Activated CD4-positive, alpha-beta T cell treated with anti-CD3 and anti-CD28 coated beads, Interleukin-2, amount 50 U/mL, for 24 hours (primary cell): ENCODE results near the gene HCFC2.
A peak's percentile ranks its signal among the peaks of the same experiment; 100 is the strongest.

Experiments used
- DNase-seq, 2 donors: peaks; one replicate each; pipeline ENCODE4 v3.0.0-alpha.2; 2020; ENCODE audit warnings: low read depth in 1 of 2, low spot score in 1 of 2

HCFC2 gene

GRCh38 chr12:104056419-104056972 is 7.8 kb upstream of the HCFC2 start:
- no peak for DNase-seq

- no peak for DNase-seq
Observed at GRCh38 chr12:104057771-104058197, 6.5 kb upstream of the HCFC2 start.

- DNase-seq: no peak
Observed at GRCh38 chr12:104058802-104059201, 5.5 kb upstream of the HCFC2 start.

- no peak for DNase-seq
Observed at GRCh38 chr12:104059963-104060362, 4.4 kb upstream of the HCFC2 start.

DNA sequence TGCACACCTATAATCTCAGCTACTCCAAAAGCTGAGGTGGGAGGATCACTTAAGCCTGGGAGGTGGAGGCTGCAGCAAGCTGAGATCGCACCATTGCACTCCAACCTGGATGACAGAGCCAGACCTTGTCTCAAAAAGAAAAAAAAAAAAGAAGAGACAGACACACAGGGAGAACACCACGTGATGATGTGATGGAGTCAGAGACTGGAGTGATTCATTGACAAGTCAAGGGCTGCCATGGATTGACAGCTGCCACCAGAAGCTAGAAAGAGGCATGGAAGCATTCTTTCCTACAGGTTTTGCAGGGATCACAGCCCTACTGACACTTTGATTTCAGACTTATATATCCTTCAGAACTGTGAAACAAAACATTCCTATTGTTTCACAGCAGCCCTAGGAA is 3.5 kb upstream of the HCFC2 start:
- DNase-seq: no peak

DNA sequence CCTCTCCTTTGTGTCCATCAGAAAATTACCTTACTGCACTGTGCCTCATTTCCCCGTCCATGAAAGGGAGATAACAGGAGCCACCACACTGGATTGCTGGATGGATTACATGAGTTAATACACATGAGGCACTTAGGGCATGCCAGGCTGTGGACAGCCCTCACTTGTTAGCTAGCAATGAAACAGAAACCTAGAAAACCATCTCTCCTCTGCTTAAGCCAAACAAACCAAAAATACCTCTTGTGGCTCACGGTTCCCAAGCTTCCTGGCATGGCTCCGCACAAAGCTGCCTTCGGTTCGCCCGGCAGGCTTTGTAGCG is 660 bp upstream of the HCFC2 start:
- DNase-seq: no peak

DNA sequence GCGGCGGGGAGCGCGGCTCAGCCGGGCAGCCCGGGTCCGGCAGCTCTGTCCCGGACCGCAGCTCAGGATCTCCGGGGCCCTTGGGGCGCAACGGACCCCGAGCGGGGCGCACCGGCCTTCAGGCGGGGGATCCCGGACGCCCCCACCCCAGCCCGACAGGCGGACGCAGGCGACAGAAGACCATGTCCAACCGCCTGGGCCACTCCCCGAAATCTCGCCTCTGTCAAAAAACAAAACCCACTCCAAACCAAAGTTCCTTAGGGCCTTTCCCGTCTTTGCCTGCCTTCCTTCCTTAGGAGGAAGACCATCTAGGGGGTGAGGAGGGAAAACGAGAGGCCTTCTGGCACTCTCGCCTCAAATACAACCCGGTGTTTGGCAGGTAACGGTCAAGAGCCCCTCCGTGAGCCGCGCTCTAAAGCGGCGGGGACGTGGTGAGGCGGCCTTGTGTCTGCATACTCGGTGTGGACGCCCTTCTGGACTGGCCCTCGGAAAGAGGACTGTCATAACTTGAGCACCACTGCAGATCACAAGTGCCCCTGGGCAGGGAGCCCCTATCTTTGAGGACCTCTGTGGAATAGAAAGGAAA is 604 bp downstream of the HCFC2 start:
- DNase-seq: no peak

DNA sequence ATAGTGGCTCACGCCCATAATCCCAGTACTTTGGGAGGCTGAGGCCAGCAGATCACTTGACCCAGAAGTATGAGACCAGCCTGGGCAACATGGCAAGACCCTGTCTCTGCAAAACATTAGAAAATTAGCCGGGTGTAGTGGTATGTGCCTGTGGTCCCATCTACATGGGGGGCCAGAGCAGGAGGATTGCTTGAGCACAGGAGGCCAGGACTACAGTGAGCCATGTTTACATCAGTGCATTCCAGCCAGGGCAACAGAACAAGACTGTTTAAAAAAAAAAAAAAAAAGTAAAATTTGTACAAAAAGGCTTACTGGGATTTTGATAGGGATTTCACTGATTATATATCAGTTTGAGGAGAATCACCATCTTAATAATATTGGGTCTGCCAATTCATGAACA is 7.8 kb downstream of the HCFC2 start:
- DNase-seq: no peak

DNA sequence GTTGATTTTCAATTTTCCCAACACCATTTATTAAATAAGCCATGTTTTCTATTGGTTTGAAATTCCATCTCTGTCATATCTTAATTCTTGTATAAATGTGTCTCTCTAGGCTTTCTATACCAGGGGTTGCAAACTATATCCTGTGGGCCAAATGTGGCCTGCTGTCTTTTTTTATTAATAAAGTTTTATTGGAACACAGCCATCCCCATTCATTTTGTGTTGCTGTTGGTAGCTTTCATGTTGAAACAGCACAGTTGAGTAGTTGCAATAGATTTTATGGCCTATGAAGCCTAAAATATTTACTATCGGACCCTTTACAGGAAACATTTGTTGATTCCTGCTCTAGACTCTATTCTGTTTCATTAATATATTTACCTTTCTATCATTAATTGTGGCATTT is 9.4 kb downstream of the HCFC2 start:
- no peak for DNase-seq

GRCh38 chr12:104079024-104079423 is 14.7 kb downstream of the HCFC2 start:
- DNase-seq: no peak

DNA sequence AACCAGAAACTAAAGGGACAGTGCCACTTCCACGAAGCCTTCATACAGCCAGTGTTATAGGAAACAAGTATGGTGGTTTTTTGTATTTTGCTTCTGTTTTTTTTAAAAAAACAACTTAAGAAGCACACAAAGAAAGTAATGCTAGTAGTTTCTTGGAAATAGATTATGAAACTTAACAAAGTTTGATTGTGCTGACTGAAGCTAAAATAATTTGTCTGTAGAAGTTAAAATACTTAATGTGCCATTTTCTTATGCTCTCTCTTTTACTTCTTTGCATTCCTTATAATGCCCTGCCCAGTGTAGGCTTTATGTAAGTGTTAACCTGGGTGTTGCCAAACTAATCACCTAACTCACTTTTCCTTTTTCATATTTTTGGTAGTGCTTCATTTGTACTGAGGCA is 16.4 kb downstream of the HCFC2 start:
- DNase-seq: no peak

DNA sequence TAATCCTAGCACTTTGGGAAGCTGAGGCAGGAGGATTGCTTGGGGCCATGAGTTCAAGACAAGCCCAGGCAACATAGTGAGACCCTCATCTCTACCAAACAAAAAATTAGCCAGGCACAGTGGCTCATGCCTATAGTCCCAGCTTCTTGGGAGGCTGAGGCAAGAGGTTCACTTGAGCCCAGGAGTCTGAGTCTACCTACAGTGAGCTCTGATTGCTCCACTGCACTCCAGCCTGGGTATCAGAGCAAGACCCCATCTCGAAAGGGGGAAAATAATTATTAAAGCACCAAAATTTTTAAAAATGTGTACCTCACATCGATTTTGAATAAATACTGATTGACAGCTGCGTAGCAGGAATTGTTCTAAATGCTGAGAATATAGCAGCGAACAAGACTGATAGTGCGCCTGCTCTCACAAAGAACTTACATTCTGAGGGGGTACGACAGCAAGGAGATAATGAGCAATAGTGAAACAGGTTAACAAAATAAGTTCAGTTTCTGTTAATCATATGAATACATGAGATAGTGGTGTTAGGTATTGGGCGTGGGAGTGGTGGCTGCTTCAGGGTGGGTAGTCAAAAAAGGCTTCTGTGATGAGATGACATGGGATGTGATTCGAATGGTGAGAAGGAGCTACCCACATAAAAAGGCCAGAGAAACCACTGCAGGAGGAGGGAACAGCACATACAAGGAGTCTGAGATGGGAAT is 19.6 kb downstream of the HCFC2 start:
- DNase-seq: peak in 1 of 2 donors; percentile 32

GRCh38 chr12:104090685-104091084 is 26.4 kb downstream of the HCFC2 start:
- no peak for DNase-seq

DNA sequence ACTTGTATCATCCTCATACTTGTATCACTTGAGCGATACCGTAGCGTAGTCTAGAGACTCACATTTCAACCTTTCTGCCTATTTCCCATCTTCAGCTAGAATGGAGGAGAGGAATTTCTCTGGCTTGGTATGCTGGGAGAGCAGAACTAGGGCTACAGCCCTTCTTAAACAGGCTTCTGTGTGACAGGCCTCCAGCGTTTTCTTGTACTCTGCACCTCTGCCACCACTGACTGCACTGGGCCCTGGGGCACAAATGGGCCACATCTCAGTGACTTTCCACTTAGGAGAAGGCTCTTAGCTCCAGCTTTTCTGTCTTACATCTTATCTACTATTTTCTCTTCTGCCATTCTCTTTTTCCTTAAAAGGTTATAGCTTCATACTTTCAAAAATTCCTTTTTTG is 26.8 kb downstream of the HCFC2 start:
- DNase-seq: no peak

GRCh38 chr12:104094284-104094683 is 30.0 kb downstream of the HCFC2 start:
- no peak for DNase-seq

- no peak for DNase-seq
Observed at GRCh38 chr12:104095289-104095688, 31.0 kb downstream of the HCFC2 start.

- DNase-seq: no peak
Observed at GRCh38 chr12:104097954-104098353, 33.6 kb downstream of the HCFC2 start.

DNA sequence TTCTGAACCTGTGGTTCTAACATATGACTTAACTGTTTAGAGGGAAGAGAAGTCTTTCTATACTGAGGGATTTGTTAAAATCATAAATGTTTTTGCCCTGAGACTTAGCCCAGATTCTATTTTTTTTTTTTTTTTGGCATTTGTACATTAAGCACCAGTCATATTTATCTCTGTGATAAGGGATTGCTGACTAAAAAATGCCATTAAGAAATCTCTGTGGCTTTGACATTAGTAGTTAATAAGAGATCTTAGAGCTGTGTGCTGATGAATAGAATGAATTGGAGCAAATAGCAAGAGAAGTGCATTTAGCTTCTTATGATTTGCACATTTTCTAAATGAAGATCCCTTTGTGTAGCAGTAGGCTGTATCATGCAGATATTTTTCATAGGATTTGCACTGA is 41.1 kb downstream of the HCFC2 start:
- no peak for DNase-seq

DNA sequence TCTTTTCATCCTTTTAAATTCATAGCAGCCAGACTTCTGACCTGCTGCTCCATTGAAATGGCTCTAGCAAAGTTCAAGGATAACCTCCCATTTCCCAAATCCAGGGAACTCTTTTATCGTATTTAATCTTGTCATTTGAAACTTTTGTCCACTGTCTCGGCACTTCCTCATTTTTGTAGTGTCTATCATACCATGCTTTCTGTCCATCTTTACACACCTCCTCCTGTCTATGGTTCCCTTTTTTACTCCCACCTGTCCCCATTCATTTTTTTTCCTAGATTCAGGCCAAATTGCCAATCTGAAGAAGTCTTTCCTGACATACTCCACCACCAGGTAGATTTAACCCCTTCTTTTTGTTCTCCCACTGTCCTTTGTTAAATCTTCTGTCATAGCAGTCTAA is 42.6 kb downstream of the HCFC2 start:
- no peak for DNase-seq

DNA sequence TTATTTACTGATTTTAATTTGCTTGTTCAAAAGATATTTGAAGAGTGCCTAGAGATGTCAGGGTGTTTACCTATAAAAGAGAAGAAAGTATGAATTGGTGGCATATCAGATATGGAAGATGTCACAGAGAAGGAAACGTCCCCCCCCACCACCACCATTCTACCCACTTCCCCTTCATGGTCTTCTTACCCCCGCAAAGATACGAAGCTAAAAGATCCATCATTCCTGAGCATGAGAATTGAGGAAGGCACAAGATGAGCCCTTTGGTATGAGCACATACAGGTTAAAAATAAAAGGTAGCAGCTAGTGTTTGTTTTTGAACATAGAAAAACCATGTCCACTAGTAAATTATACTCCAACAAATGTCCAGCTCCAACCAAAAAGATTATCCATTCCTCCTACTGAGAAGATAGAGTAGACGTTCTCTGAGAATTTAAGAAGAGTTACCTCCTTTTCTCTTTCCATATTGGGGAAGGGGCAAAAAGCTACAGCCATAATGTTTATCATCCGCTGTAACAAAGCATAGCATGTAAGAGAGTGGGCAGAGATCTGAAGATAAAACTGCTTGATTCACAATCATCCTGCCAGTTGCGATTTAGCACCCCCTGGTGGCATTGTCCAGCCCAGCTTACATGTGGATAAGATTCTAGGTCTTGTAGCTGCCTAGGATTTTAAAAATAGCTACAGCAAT is 44.6 kb downstream of the HCFC2 start:
- DNase-seq: peak; percentile 76 to 82

- DNase-seq: no peak
Observed at GRCh38 chr12:104109446-104110271, 45.3 kb downstream of the HCFC2 start.
